NB4 (cell line): Measurements from ENCODE around the gene TM4SF5.

Source experiments
- POLR2A ChIP-seq: IDR thresholded peaks from 2 replicates; pipeline ENCODE4 v1.6.1; 2011; ENCODE audit warnings: mild to moderate bottlenecking; ENCODE audit not compliant: insufficient read length; ENCODE audit errors: extremely low read depth
- TF ChIP-seq, protein P1 (sequence below): IDR thresholded peaks from 2 replicates; pipeline ENCODE4 v1.6.1; 2011; ENCODE audit warnings: low read depth, low read length
- TF ChIP-seq, protein P2 (sequence below): IDR thresholded peaks from one replicate; pipeline ENCODE4 v1.5.1; 2012; ENCODE audit warnings: low read depth, low read length

DNA sequence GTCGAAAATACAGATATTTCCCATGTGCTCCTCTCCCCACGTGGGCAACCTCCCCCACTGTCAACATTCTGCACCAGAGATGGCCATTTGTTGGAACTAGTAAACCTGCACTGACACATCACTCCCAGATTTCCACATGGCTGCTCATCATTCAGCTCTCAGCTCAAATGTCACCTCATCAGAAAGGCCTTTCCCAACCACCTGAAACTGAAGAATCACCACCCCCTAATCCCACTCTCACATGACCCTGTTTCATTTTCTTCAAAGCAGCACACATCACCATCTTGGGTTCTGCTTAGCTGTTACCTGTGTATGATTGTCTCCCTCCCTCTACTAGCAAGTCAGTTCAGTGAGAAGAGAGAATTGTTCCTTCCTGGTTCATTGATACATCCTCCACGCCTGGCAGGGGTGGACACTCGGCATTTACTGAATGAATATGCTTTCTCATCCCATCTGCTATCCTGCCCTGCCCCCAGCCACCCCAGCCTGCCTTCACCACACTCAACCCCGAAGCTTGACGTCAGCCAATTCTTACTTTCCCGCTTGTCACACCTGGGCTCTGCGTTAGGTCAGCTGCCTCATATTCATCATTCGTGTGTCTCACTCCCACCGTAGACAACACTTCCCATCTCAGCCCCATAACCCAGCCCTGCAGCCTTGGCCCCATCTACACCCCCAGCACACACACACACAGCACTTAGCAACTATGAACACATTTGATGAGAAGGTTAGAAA is 28.9 kb downstream of the TM4SF5 start:
- TF ChIP-seq, protein P1, sequence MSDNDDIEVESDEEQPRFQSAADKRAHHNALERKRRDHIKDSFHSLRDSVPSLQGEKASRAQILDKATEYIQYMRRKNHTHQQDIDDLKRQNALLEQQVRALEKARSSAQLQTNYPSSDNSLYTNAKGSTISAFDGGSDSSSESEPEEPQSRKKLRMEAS: no peak
- TF ChIP-seq, protein P2, sequence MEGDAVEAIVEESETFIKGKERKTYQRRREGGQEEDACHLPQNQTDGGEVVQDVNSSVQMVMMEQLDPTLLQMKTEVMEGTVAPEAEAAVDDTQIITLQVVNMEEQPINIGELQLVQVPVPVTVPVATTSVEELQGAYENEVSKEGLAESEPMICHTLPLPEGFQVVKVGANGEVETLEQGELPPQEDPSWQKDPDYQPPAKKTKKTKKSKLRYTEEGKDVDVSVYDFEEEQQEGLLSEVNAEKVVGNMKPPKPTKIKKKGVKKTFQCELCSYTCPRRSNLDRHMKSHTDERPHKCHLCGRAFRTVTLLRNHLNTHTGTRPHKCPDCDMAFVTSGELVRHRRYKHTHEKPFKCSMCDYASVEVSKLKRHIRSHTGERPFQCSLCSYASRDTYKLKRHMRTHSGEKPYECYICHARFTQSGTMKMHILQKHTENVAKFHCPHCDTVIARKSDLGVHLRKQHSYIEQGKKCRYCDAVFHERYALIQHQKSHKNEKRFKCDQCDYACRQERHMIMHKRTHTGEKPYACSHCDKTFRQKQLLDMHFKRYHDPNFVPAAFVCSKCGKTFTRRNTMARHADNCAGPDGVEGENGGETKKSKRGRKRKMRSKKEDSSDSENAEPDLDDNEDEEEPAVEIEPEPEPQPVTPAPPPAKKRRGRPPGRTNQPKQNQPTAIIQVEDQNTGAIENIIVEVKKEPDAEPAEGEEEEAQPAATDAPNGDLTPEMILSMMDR: no peak
- no peak for TF ChIP-seq POLR2A
